Stimulated activated CD8-positive, alpha-beta memory T cell treated with anti-CD3 and anti-CD28 coated beads, Interleukin-12 subunit alpha, Interleukin-12 subunit beta, amount 100 ng/mL, for 4 hours (primary cell): ENCODE data around the gene LCE3E.
"Not testable (repeated sequence)": the region's sequence is repeated elsewhere in the genome, so short reads cannot be mapped to it uniquely, and the experiment has no call there.

ENCODE experiments used
- DNase-seq: peaks from one replicate; pipeline ENCODE4 v3.0.0-alpha.2; 2020; ENCODE audit warnings: low read depth

LCE3E gene

DNA sequence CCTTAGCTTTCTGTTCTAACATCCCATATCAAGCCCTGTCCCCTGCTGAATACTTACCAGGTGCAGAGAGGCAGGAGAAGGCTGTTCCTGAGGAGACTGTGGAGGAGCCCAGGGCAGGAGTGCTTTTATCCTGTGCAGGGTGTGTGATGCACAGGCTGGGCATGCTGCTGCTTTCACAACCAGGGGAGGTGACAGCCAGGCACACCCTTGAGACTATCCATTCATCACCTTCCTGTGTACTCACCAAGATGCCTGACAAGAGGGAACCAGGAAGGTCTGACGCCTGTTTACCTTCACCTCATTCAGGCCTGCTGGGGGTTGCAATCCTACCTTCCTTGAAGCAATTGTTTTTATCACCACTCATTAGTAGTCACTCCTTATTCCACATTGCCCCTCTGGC is at the start of gene LCE3E:
Gene LCE3E (minus strand): TSS at position 100 of the 400 bp plus-strand sequence. CDS start 572 bp downstream, outside the sequence.
- DNase-seq: no peak

- DNase-seq: no peak
Measured at GRCh38 chr1:152613511-152613910, 46.9 kb upstream of the LCE3E start, which contains the start of gene LCE3B. TSS of gene LCE3B (plus strand) at chr1:152613811. CDS start at chr1:152613811, 0 bp downstream.

GRCh38 chr1:152599934-152600333 is 33.4 kb upstream of the LCE3E start, which contains the start of gene LCE3C:
TSS of gene LCE3C (plus strand) at chr1:152600234. CDS start at chr1:152600732, 498 bp downstream.
- no peak for DNase-seq

GRCh38 chr1:152596986-152597385 is 30.4 kb upstream of the LCE3E start:
- DNase-seq: no peak

- DNase-seq: no peak
Measured at GRCh38 chr1:152585586-152585985, 19.0 kb upstream of the LCE3E start.

GRCh38 chr1:152582647-152583046 is 16.1 kb upstream of the LCE3E start:
- DNase-seq: no peak

- no peak for DNase-seq
Measured at GRCh38 chr1:152580433-152580832, 13.9 kb upstream of the LCE3E start, which contains the start of gene LCE3D. TSS of gene LCE3D (minus strand) at chr1:152580516. CDS start at chr1:152579936, 580 bp downstream.

GRCh38 chr1:152579526-152579925 is 12.9 kb upstream of the LCE3E start:
- DNase-seq: not testable (repeated sequence)

GRCh38 chr1:152577168-152577567 is 10.6 kb upstream of the LCE3E start:
- no peak for DNase-seq

DNA sequence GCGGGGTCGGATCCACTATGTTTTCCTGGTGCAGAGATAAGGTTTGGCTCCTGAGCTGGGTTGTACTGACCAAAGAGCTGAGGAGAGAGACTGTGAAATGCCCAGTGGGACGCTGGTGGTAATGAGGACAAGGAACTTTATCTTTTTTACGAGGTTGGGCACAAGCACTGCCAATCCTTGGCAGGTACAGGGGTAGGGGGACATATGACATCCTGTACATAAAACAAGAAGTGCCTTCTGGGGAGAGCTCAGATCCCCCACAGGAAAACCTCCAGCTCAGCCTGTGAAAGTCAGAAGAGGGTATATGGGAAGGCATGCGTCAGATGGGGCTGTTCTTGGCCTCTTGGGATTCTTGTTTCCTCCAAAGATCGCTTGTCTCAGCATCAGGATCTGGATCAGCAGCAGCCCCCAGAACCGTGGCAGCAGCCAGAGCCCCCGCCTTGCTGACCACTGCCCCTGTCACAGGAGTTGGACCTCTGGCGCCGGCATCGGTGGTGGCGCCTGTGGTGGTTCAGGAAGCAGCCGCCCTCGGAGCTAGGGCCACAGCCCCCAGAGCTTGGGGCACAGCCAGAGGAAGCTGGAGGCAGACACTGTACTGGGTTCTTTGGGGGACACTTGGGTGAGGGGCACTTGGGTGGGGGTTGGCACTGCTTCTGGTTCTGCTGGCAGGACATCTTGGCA is 905 bp downstream of the LCE3E start:
- no peak for DNase-seq

- no peak for DNase-seq
Measured at GRCh38 chr1:152565115-152565514, 1.5 kb downstream of the LCE3E start.

DNA sequence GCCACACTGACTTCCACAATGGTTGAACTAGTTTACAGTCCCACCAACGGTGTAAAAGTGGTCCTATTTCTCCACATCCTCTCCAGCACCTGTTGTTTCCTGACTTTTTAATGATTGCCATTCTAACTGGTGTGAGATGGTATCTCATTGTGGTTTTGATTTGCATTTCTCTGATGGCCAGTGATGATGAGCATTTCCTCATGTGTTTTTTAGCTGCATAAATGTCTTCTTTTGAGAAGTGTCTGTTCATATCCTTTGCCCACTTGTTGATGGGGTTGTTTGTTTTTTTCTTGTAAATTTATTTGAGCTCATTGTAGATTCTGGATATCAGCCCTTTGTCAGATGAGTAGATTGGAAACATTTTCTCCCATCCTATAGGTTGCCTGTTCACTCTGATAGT is 18.2 kb downstream of the LCE3E start:
- not testable (repeated sequence) for DNase-seq

DNA sequence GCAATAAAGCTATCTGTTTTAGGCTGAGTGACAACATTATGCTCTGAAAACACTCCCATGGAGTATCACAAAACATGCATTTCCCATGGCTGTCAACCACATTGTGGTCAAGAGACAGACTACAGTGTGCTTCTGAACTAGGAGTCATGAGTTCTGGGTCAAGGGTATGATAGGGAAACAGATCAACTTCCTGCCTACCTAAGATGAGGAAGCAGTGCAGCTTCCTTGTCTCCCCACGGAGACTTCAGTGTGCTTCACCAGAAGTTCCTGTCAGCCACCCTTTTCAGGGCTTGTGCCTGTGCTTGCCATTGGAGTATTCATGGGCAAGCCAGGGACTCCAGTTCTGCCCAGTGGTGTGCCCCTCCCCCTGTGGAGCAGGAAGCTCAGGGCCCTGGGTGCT is 19.9 kb downstream of the LCE3E start:
- DNase-seq: no peak

DNA sequence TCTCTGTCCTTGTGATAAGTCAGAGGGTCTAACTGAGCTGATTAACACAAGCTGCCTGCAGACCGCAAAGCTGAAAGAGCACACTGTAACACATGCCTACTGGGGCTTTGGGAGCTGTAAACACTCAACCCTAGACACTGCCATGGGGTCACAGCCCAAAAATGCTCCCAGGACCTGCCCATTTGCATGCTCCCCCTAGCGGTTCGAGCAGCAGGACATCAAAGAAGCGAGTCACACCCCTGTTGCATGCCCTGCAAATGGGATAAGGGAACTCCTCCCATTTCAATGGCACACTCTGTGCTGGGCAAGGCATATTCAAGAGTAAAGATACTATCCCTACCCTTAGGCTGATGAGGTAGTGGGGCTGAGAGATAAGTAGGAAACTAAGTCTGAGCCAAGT is 22.8 kb downstream of the LCE3E start:
- DNase-seq: no peak

DNA sequence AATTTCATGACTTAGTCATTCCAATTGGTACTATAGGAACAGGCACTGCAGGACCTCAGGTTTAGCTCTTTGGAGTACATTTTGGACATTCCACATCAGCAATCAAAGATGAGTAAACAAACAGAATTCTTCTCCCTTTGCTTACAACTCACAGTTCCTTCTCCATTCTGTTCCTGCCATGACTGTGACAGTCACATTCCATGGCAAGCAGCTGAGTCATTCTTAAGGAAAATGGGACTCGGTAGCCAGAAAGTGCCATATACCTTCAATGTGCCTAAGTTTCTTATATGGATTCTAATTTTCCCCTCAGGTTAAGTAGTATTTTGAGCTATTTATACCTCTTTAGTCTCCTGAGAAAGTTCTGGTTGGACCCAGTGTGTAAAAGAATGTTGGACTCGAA is 26.7 kb downstream of the LCE3E start:
- DNase-seq: no peak

- no peak for DNase-seq
Measured at GRCh38 chr1:152537496-152537895, 29.1 kb downstream of the LCE3E start.

DNA sequence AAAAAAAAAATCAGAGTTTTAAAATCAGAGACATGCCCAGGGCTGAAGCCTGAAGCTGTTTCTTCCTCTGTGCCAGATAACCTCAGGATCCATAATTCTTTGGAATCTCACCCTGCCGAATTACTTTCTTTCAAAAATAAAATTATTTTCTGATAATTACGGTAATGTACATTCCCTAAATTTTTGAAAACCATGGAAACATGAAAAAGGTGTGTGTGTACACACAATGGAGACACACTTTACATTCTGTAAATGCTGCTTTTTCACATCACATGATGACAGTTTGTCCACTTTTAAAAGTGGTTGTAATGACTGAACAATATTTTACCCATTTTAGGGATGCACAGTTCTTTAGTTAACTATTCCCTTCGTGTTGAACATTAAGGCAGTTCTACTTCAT is 30.8 kb downstream of the LCE3E start:
- DNase-seq: no peak

GRCh38 chr1:152533327-152533938 is 33.1 kb downstream of the LCE3E start:
- no peak for DNase-seq

- DNase-seq: no peak
Measured at GRCh38 chr1:152525080-152525641, 41.4 kb downstream of the LCE3E start.

DNA sequence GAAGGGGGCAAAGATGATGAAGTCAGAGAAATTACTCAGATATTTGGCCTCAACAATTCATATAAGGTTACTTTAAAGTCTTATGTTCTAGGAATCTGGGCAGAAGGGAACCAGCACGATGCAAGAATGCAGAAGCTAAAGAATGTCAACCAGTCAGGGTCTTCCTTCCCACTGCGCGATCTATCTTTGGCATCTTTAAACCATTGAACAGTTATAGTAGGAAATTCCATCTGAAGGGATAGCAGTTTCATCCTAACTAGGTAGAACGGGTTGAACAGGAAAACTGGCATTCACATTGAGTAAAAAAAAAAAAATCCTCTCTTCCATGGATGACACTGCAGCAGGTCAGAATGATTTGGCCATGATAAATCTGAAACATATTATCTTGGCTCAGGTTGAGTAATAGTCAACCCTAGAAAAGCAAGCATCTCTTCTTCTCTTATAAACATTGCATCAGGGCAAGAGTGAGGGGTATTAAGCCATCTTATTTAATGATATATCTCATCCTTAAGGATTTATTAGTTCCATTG is 46.0 kb downstream of the LCE3E start:
- DNase-seq: no peak

GRCh38 chr1:152519851-152520250 is 46.7 kb downstream of the LCE3E start:
- DNase-seq: no peak

GRCh38 chr1:152517237-152517811 is 49.3 kb downstream of the LCE3E start:
- no peak for DNase-seq

DNA sequence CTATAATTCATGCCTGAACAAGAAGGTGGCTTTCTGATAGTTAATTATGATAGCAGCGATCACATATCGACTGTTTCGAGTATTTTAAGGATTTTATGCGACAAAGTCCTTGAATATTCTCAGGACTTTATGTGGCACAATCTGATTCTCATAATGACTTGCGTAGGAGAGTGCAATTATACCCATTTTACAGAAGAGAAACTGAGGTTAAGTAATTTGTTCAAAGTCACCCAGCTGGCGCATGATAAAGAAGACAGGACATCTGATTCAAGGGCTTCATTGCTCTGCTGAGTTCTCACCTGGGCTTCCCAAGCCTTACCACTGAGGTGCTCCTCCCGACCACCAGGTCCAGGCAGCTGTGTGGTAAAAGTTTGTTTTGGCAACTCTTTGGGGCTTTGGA is 50.5 kb downstream of the LCE3E start:
- DNase-seq: no peak
